ENCODE measurements around the gene DHCR7.
"Not testable (repeated sequence)": the region's sequence is repeated elsewhere in the genome, so short reads cannot be mapped to it uniquely, and the experiment has no call there.

The DHCR7 gene

GRCh38 chr11:71437879-71438278 is 10.3 kb downstream of the DHCR7 start:
- DNase-seq (ENCODE audit: low spot score) = no peak

- no peak for DNase-seq (ENCODE audit: low spot score)
Observed at GRCh38 chr11:71437399-71437798, 10.8 kb downstream of the DHCR7 start.

GRCh38 chr11:71436861-71437260 is 11.3 kb downstream of the DHCR7 start:
- no peak for DNase-seq (ENCODE audit: low spot score)

- no peak for DNase-seq (ENCODE audit: low spot score)
Observed at GRCh38 chr11:71435278-71435951, 12.8 kb downstream of the DHCR7 start.

- DNase-seq (ENCODE audit: low spot score) = no peak
Observed at GRCh38 chr11:71434576-71435130, 13.5 kb downstream of the DHCR7 start.

GRCh38 chr11:71433648-71434450 is 14.3 kb downstream of the DHCR7 start:
- no peak for DNase-seq (ENCODE audit: low spot score)

GRCh38 chr11:71432761-71433647 is 15.2 kb downstream of the DHCR7 start:
- DNase-seq (ENCODE audit: low spot score) = peak; percentile 58

- no peak for DNase-seq (ENCODE audit: low spot score)
Observed at GRCh38 chr11:71431271-71431670, 16.9 kb downstream of the DHCR7 start.

GRCh38 chr11:71430166-71430565 is 18.0 kb downstream of the DHCR7 start:
- no peak for DNase-seq (ENCODE audit: low spot score)

GRCh38 chr11:71429701-71430100 is 18.5 kb downstream of the DHCR7 start:
- no peak for DNase-seq (ENCODE audit: low spot score)

- no peak for DNase-seq (ENCODE audit: low spot score)
Observed at GRCh38 chr11:71428861-71429435, 19.2 kb downstream of the DHCR7 start.

- no peak for DNase-seq (ENCODE audit: low spot score)
Observed at GRCh38 chr11:71426413-71426812, 21.8 kb downstream of the DHCR7 start.

GRCh38 chr11:71425860-71426259 is 22.3 kb downstream of the DHCR7 start:
- no peak for DNase-seq (ENCODE audit: low spot score)

GRCh38 chr11:71425409-71425808 is 22.8 kb downstream of the DHCR7 start:
- DNase-seq (ENCODE audit: low spot score) = no peak

- DNase-seq (ENCODE audit: low spot score) = no peak
Observed at GRCh38 chr11:71423181-71423790, 24.9 kb downstream of the DHCR7 start.

- DNase-seq (ENCODE audit: low spot score) = not testable (repeated sequence)
Observed at GRCh38 chr11:71422318-71422717, 25.9 kb downstream of the DHCR7 start.

- DNase-seq (ENCODE audit: low spot score) = no peak
Observed at GRCh38 chr11:71421392-71421950, 26.7 kb downstream of the DHCR7 start.

- peak; percentile 52 for DNase-seq (ENCODE audit: low spot score)
Observed at GRCh38 chr11:71420455-71421241, 27.5 kb downstream of the DHCR7 start.

GRCh38 chr11:71418643-71419042 is 29.6 kb downstream of the DHCR7 start:
- DNase-seq (ENCODE audit: low spot score) = peak; percentile 58

GRCh38 chr11:71414645-71415044 is 33.5 kb downstream of the DHCR7 start:
- DNase-seq (ENCODE audit: low spot score) = no peak

Measured in putamen (tissue), 1 donor.